HG03039 (cell line): ENCODE data around the gene LRWD1.
"Not testable (repeated sequence)": the region's sequence is repeated elsewhere in the genome, so short reads cannot be mapped to it uniquely, and the experiment has no call there.

ENCODE experiments used
- ATAC-seq: cut with Tn5 transposase; IDR thresholded peaks from one replicate; pipeline ENCODE4 v1.9.1; 2021; ENCODE audit warnings: mild to moderate bottlenecking, moderate library complexity; ENCODE audit not compliant: unreplicated experiment

Gene LRWD1

DNA sequence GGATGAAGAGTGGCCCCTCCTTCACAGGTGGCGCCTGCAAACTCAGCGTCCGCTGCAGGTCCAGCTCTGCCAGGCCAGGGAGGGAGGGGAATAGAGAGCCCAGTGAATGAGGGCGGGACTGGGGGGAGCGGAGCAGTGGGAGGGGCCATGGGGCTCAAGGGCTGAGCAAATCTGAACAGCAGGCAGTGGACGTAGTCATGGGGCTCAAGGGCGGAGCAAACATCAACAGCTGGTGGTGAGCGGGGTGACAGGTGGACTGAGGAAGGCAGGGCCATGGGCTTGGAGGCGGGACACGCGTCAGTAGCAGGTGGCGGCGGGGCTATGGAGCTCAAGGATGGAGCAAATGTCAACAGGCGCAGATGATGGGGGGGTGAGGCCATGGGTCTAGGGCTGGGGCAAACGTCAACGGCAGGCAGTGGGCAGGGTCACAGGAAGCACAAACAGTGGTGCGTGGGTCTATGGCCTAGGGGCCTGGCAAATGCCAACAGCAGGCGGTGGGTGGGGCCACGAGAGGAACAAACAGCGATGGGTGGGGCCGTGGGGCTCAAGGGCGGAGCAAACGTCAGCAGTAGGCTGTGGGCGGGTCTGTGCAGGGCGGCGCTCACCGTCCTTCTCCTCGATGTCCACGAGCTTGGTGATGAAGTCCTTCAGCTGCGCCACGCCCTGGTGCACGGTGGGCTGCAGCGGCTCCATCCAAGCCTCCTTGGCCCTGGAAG lies 28.6 kb downstream of the LRWD1 start:
- ATAC-seq, result not testable (repeated sequence)

DNA sequence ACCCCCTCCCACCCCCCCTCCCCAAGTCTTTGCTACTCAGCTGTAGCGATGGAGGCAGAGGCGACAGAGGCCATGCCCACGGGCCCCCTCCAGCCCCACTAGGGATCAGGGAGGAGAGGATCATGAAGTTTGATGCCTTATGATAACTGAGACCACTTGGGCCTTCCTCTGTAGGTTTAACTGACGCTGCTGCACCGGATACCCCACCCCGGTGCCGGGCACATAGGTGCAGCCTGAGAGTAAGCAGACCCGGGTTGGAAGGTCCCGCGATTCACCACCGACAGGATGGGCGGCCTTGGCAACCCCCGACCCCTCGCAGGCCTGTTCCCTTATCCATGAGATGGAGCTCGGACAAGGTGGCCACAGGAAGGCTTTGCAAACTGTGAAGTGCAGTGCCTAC lies 29.2 kb downstream of the LRWD1 start:
- not testable (repeated sequence) for ATAC-seq

DNA sequence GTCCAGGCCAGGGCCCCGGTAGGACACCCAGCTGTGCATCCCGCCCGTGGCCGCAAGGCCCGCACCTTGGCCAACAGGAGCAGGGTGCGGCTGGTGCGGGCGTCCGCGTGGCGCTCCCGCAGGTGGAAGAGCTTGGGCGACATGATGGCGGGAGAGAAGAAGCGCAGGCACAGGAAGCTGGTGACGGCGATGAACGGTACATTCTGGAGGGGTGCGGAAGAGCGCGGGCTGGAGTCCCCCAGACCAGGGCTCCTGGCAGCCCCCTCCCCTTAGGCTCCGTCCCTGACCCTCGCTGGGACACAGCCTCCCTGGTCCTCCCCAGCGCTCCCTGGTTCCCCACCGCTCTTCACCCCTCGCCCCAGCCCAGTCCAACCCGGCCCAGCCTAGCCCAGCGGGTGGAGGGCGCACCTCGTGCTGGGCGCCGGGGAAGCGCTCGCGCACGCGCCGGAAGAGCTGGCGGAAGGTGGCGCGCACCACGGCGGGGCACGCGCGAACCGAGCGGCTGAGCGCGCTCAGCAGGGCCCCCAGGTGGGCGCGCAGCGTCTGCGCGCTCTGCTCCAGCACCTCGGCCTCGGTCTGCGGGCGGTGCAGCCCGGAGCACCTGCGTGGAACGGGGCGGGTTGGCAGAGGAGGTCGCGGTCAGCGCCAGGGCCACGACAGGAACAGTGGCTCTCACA lies 29.8 kb downstream of the LRWD1 start:
- peak; percentile 47 for ATAC-seq

DNA sequence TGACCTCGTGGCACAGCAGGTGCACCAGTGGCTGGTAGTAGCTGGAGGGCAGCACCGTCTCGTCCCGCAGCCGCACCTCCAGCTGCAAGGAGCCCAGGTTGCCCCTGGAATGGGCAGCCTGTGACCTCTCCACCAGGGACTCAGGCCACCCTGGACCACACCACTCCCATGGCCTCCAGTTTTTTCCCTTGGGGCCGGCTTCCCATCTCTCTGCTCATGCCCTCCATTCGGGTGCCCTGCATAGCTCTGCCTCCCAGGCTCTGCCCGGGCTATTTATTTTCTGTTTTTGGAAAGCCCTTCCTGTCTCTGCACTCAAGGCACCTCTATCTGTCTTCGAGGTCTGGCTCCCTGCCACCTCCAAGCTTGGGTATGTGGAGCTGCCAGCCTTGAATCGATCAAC lies 32.1 kb downstream of the LRWD1 start:
- ATAC-seq, result not testable (repeated sequence)

DNA sequence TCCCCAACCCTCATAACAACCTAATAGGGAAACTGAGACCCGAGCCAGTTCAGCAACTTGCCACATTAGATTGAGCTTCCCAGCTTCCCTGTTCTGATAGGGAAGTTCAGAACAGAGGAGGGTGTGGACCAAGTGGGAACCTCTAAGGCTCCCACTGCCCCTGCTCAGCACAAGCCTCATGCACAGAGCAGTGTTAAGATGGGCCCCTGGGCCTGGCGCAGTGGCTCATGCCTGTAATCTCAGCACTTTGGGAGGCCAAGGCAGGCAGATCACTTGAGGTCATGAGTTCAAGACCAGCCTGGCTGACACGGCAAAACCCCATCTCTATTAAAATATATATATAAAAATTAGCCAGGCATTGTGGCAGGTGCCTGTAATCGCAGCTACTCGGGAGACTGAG lies 32.5 kb downstream of the LRWD1 start:
- ATAC-seq, result not testable (repeated sequence)

DNA sequence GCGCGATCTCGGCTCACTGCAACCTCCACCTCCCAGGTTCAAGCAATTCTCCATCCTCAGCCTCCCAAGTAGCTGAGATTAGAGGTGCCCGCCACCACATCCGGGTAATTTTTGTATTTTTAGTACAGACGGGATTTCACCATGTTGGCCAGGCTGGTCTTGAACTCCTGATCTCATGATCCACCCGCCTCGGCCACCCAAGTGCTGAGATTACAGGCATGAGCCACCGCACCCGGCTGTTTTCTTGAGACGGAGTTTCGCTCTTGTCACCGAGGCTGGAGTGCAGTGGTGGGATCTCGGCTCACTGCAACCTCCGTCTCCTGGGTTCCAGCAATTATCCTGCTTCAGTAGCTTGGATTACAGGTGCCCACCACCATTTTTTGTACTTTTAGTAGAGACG lies 33.5 kb downstream of the LRWD1 start:
- not testable (repeated sequence) for ATAC-seq

DNA sequence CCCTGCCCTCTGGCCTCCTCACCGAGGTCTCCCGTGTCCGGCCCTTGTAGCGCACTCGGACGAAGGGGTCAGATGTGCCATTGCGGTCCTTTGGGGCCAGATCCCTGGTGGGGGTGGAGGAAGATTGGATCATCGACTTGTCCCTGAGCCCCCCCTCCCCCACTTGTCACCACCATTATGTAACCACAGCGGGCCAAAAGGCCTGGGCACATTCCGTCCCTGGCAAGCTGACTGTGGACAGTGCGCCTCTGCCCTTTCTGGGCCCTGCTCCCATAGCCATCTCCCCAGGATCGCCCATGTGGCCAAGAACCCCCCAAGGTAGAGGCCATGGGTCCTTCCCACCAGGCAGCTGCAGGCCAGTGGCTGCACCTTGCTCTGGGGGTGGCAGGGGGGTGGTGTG lies 38.4 kb downstream of the LRWD1 start:
- ATAC-seq, result not testable (repeated sequence)

DNA sequence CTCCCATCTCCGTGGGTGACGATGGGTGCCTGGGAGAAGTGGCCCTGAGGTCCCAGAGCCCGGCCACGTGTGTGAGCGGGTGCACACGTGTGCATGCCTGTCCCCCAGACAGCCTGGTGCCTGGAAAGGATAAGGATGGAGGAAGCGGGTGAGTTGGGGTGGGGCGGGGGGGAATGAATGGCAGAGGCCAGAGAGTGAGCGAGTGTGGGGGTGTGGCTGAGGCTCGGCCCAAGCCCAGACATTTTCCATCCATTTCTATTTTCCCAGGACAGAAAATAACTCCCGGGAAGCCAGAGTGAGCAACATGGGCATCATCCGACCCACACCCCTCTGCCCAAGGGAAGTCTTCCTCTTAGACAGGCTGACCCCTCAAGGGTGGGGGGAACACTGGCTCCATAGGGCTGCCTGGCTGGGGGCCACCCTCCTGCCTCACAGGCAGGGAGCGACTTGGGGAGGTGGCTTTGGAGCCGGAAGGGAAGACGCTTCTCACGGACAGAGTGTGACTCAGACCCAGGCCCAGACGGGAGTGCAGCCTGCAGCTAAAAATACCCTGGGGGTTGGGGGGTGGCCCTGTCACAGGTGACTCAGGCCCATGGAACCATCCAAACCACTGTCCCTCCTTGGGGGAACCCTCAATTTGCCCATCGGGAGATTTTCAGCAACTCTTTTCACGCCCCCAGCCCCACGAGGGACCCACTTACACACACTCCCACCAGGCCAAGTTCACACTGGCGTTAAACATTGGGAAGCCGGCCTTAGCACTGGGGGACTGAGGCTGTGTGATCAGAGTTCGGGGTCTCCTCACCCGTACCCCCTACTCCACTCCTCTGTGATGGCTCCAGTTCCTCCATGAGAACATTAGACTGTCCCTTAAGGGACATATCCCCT lies 40.8 kb downstream of the LRWD1 start:
- ATAC-seq, result not testable (repeated sequence)

DNA sequence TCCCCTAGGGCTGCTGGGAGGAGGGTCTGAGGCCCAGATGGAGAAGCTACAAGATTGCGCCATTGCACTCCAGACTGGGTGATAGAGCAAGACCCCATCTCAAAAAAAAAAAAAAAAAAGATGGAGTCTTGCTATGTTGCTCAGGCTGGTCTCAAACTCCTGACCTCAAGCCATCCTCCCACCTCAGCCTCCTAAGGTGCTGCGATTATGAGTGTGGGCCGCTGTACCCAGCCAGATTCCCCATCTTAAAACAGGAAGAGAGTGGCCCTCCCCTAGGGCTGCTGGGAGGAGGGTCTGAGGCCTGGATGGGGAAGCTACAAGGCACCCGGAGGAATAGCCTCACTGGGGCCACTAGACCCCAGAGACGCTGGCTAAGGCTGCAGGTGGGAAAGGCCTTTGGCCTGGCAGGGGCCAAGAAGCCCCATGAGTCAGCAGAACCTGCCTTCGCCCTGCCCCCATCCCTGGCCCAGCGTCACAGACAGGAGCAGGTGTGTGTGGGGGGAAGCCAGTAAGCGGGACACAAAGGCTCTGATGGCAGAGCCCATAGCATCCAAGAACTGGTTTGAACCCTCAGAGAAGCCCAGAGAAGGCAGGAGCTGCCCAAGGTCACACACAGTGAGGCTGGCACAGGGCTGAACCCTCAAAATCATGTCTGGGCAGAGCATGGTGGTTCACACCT lies 42.8 kb downstream of the LRWD1 start:
- not testable (repeated sequence) for ATAC-seq

DNA sequence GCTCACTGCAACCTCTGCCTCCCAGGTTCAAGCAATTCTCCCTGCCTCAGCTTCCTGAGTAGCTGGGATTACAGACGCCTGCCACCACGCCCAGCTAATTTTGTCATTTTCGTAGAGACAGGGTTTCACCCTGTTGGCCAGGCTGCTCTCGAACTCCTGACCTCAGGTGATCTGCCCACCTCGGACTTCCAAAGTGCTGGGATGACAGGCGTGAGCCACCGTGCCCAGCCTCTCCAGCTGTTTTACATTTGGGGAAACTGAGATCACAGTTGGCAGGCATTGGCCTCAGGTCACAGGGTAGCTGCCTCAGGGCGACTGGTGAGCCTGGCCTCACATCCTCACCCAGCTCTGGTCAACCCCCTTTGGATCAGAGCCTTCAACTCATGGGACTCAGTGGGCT lies 45.8 kb downstream of the LRWD1 start:
- not testable (repeated sequence) for ATAC-seq

DNA sequence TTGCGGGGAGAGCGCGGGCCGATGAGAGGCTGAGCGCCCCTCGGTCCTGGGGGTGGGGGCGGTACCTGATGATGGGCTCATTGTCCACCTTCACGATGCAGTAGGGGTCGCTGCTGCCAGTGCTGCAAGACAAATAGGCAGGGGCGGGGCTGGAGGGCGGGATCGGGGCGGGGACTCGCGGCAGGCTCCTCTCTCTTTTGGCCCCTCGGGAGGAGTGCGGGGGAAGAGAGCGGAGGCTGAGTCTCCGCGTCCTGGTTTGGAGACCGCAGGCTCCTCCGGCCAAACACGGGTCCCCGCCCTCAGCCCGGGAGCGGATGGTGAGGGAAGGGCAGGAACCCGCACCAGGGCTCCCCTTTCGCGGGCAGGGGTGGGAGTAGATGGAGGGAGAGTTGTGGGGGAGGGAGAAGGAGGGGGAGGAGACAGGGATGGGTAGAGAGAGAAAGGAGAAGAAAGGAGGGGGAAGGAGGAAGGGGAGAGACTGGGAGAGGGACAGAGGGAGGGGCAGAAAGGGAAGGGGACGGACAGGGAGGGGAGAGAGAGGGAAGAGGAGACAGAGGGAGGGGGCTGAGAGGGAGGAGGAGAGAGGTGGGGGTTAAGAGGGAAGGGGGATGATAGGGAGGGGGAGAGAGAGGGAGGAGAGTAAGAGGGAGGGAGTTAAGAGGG lies 47.2 kb downstream of the LRWD1 start:
- not testable (repeated sequence) for ATAC-seq

DNA sequence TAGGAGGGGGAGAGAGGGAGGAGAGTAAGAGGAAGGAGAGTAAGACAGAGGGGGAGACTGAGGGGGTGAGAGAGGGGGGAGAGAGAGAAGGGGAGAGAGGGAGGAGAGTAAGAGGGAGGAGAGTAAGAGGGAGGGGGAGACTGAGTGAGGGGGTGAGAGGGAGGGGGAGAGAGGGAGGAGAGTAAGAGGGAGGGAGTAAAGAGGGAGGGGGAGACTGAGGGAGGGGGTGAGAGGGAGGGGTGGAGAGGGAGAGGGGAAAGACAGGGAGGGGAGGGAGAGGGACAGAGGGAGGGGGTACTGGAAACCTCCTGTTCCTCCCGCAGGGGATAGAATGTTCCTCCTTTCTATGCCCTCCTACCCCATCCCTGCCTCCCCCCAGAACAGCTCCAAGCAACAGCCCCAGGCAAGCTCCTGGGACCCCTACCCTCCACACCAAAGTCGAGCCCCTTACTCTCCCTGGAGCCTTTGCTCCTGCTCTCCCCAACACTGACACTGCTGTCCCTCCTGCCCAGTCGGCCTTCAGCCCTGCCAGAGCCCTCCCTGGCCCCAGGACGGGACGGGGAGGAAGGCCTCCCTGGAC lies 47.9 kb downstream of the LRWD1 start:
- ATAC-seq, result not testable (repeated sequence)

DNA sequence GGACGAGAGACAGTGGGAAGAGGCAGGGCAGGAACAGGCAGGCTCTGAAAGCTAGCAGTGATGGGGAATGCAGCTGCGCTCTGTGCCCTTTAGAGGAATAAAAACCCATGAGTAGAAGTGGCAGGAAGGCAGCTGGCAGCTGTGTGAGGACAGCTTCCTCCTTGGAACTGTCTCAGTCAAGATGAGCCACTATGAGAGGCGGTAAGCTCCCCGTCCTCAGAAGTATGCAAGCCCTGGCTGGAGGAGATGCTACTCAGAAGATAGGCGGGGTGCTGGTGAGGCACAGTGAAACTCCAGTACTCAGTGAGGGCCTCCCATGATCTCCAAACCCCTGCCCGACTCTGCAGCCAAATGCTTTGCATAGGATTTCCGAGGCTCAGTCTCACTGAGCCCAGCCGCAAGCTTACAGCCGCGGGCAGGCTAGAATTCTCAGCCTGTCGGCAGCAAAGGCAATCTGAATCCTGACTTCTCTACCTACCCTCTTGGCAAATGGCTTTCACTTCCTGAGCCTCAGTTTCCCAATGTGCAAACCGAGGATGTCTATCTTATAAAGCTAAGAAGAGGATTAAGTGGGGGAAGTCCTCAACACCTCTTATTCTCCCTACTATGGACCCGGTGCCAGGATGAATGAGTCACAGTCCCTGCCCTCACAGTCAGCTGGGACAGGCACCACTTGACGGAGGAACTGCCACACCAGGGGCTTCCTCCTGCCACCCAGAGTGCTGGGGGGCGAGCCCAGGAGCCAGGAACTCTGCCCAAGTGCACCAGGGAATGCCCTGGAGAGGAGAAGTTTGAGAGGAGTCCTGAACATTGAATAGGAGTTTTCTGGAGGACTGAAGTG lies 50.3 kb downstream of the LRWD1 start:
- ATAC-seq, result peak; percentile 51

DNA sequence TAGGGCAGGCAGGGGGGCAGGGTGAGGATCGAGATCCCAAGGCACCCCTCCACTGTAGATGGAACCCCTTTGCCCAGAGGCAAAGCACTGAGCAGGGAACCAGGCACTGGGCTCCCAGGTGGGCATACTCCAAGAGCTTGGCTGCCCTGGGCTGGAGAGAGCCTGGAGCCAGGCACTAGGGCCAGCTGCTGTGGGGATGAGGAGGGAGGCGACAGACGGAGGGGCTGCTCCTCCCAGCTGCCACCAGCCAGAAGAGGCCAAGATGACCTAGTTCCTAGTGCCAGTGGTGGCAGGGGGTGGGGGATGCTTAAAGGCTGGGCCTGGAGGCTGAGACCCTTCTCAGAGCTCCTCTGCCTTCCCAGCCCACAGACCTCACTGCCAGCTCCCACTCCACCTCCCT lies 51.1 kb downstream of the LRWD1 start:
- not testable (repeated sequence) for ATAC-seq

DNA sequence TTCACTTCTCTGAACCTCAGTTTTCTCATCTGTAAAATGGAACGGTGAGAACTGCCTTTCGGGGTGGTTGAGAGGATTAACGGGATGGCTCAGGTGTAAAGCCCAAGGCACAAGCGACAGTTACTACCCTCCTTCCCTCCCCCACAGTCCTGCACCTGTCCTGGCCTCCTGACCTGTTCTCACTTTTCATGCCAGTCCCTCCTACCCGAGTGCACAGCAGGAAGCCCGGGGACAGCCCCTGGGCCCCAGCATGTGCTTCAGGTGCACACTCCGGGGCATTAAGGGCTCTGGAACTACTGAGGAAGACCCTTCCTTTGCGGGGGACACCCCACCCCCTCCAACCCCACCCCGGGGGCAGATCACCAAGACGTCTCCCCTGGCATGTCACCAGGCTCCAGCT lies 52.2 kb downstream of the LRWD1 start:
- not testable (repeated sequence) for ATAC-seq

DNA sequence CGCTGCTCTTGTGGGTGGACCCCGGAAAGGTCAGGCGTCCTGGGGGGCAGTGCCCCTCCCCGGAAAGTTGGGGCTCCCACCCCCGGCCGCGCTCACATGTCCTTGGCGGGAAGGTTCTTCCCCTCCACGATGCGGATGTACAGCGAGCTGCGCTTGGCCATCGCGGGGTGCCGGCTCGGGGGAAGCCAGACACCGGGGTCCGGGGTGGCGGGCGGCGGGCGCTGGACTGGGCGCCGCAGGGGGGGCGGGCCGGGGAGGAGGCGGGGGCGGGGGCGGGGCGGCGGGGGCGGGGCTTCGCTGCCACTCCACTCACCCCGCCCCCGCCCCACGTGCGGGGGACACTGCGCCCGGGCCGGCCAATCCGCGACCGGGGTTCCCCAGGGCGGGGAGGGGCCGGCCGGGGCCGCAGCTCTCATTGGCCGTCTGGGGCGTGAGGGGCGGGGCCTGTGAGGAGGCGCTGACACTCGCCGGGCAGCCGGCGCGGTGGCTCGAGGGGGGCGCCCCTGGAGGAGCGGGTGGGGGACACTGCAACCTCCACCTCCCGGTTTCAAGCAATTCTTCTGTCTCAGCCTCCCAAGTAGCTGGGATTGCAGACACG lies 52.9 kb downstream of the LRWD1 start, which contains the start of gene RASA4B:
Gene RASA4B, minus strand, starts transcription at position 228 of the 598 bp plus-strand sequence. Its CDS starts 67 bp downstream, at position 161.
- peak; percentile 78 for ATAC-seq

DNA sequence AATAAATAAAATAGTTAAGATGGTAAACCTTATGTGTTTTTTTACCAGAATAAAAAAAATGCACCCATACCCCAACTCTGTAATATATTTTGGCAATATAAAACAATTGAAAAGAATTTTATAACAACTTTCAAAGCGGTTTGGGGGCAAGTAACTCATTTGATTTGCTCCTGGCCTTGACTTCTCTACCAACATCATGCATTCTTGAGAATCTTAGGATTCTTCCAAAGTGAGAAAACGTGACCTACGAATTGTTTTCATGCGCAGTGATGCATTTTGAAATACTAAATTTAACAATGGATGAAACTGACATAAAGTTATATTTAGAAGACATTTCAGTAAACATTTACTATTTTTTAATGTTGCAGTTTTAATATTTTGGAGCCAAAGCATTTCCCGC lies 56.0 kb downstream of the LRWD1 start:
- ATAC-seq, result not testable (repeated sequence)
